Renal cortical epithelial cell (primary cell): ENCODE results near the gene MAD1L1. TPM values are rescaled to one million over a fixed set of nuclear protein-coding genes. Genes with fewer than 3 reads are reported as not detected.
"Not testable (repeated sequence)": the region's sequence is repeated elsewhere in the genome, so short reads cannot be mapped to it uniquely, and the experiment has no call there.

Experiments
- DNase-seq: peaks from one replicate; pipeline ENCODE4 v3.0.0-alpha.2; 2011; ENCODE audit warnings: low read depth
- total RNA-seq: library from RNA; depleted of rRNA; stranded (reverse); fragments of >200 nt; gene quantifications from 2 replicates; pipeline ENCODE4 v1.2.3, GENCODE V29; 2014

The MAD1L1 gene
- total RNA-seq, 1 donor from 2014 or later = 33.5 TPM

DNA sequence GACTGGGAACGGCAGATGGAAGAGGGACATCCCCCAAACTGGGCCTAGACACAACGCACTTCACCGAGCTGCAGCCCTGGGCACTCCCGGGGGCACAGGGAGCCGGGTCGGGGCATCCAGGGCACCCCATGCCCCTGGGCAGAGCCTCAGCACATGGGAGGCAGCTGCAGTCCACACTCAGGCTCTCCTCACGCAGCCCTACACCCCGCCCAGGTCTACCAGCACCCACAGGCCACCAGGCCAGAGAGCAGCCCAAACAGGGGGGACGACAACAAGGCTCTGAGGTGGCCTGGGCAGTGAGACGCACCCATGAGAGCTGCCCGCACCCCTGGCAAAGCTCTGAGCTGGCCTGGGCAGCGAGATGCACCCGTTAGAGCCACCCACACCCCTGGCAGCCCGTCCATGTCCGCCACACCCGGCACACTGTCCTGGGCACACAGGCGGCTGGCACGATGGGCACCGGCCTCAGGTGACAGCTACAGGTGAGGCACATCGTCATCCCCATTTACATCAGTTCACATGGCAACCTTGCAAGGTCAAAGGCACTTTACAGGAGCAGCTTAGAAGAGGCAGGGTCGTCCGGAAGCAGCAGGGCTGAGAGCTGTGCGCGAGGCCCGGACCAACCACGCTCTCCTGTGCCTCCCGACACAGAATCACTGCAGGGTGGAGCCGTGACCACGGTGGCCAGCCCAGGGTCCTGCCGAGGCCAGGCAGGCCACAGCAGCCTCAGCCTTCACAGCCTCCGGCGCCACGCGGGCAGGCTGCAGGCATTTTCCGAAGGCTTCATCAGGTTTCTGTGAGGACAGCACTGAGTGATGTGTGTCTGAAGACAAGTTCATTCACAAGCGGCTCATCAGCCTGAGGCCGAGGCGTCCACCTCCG lies 228.6 kb downstream of the MAD1L1 start:
- DNase-seq = no peak

DNA sequence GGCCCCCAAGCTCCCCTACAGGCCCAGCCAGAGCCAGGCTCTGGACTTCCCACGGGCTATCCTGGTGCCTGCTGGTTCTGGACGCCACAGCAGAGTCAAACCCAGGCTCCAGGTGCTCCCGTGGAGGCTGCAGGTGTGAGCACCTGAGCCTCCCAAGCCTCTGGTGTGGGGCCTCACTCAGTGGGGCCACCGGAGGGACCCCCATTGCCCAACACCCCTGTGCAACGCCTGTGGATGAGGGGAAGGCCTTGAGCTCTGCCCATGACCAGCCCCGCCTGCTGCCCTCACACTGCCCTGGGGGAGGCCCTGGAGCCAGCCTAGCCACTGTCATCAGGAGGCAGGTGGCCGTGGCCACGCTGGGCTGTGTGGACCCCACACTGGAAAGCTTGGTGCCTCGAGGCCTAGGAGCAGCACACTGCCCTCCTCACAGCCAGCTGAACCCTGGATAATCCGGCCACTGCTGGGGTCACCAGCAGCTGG lies 229.3 kb downstream of the MAD1L1 start:
- no peak for DNase-seq

DNA sequence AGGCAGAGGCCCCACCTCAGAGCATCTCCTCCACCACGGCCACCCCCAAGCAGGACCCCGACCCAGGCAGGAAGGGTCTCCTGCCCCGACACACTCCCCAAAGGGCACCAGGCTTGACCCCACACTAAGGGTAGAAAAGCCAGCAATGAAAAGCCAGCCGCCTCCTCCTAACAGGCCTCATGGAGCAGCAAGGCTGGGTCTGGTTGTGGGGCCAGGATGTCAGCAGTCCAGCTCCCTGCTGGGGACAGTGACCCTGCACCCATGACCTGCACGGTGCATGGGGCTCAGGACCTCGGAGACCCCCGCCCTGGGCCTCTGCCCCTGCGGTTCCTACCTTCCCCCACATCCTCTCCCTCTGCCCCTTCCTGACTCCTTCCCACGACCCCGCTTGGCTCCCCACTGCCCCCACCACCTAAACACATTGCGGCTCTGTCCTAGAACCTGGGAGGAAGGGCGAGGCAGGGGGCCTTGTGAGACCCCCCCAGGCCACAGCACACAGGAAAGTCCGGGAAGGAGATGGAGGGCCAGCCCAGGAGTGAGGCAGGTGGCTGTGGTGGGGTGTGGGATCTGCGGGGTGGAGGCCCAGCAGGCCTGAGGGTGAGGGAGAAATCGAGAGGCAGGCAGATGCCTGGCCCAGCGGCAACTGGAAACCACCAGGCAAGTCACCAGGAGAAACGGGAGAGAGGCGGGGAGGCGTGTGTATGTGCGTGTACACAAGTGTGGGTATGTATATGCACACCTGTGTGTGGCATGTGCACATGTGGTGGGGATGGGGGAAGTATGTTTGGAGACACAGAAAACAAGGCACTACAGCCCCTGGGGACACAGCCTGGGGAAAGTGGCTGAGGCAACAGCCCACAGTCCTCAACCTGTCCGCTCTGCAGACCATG lies 229.9 kb downstream of the MAD1L1 start:
- no peak for DNase-seq

DNA sequence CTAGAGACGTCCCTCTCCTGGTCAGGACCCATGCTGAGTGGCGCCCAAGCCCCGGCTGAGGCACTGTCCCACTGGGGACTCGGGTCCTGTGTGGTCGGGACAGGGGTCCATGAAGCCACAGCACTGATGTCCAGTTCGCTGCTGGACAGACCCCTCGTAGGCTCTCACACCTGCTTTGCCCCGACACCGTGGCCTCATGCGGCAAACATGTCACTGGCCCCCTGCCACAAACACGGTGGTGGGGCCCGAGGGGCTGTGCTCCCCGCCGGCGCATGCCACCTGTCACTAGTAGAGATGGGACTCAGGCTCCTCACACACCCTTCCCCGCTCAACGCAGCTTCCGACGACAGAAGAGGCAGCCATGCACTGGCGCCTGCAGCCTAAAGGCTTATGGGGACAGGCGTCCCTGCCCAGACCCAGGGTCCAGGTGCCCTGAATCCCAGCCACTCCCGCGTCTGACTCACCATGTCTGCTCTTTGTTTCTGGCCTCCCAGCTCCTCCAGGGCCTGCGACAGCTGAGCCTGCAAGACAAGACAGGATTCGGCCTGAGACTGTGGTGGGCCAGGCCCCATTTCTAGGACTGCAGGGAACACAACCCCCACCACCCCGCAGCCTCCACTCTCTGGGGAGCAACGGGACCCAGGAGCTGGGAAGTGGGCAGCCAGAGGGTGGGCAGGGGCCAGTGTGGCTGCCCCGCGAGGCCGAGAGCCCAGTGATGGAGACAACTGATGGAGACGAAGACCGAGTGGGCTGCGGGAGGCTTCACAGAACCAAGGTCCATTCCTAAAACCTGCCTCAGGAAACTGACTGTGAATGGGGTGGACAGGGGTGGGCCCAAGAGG lies 230.9 kb downstream of the MAD1L1 start:
- DNase-seq = no peak

DNA sequence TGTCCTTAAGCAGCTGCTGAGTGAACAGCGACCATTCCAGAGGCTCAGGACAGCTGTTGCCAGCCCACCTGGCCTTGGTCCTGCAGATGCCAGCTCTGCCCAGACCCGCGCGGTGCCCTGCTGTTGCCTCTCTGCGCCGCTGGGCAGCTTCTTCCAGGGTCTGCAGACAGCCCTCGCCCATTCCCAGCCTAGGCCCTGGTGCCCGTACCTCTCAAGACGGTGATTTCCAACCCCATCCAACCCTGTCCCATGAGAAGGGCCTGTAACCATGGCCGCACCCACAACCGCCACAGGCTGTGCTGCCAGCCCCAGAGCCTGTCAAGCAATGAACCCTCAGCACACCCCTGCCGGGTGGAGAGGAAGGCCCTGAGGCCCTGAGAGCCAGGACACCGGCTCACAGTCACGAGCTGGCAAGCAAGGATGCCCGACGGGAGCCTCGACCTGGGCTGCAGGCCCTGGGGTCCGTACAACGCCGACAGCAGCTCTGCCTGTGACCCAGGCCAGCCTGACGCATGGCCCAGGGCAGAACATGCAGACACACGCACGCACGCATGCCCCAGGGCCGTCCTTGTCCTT lies 231.9 kb downstream of the MAD1L1 start:
- DNase-seq = no peak

DNA sequence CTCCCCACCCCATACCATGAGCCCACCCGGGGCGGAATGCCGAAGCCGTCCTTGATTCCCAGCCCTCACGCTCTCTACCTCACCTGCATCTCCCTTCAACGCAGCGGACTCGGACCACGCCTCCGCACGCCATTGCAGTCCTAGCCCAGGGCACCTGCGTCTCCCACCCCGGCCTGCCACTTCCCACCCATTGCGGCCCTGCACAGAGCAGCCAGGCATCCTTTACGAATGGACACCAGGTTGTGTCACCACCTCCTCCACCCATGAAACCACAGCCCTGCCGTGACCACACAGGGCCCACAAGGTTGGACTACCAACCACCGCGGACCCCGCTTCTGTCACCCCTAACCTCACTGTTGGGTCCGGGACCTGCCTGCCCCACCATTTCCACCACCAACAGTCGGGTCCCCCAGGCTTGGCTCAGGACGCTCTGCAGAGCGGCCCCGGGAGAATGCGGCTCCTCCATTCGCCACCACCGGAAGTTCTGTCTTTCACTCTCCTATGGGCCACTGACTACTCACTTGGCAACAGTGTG lies 232.5 kb downstream of the MAD1L1 start:
- no peak for DNase-seq

DNA sequence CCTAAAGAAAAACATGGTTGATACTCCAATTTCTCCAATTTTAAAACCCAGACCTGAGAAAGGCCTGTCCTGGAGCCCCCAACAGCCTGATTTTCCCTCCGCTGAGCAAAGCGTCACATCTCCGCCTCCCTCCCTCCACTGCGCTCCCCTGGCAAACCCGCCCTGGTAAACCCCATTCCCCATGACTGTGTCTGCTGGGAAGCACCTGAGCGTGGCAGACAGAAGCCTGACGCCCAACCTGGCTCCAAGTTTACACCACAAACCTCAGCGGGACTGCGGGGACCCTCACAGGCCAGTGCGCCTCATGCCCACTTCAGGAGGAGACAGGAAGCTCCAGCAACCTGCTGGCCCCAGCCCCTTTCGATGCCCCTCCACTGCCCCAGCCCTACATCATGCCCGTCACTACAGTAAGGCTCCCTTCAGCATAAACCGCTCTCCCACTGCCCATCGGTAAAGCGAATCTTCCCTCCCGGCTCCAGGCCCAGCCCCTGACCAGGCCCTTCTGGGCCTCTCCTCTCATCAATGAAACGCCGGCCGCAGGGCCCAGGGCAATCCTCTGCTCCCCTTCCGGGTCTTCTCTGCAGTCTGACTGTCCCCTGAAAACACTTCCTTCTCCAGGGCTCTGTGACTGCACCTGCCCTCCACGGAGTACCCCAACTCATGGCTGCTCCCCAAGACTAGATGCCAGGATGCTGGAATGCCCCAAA lies 233.3 kb downstream of the MAD1L1 start:
- DNase-seq = no peak

DNA sequence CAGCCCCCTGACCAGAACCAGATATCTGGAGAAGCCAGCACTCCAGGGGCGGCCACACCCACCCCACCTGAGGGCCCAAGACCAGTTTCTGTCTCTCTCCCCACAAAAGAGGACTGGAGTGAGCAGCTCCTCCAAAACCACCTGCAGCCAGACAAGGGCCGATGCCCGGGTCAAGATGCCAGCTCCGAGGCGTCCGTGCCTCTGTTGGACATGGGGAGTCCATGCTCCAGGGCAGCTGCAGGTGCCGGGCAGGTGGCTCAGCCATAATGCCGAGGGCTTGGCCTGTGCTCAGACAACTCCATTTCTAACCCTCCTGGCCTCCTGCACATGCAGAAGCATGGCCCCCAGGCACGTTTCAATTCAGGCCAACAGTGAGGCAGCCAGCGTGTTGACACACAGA lies 234.6 kb downstream of the MAD1L1 start:
- no peak for DNase-seq

DNA sequence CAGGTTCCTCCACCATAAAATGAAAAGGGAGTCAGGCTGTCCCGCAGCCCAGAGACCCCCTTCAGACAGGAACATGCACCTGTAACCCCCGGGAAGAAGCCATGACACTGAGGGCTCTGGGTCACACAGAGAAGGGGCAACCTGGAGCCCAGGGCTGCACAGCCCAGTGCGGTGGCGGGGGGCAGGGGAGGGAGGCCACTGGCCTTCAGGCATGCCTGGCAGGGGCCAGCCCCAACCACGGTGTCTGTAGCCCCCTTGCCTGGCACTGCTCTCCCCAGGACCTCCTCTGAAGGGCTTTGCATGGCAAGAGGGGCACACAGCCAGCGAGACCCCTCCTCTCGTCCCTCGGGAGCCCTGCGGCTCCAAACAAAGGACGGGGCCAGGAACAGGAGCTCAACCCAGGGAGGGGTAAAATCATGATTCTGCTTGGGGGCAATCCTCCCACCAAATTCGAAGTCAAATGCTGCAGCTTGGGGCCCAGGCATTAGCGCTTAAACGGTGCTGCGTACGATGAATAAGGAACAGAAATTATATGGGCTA lies 235.1 kb downstream of the MAD1L1 start:
- DNase-seq = no peak

DNA sequence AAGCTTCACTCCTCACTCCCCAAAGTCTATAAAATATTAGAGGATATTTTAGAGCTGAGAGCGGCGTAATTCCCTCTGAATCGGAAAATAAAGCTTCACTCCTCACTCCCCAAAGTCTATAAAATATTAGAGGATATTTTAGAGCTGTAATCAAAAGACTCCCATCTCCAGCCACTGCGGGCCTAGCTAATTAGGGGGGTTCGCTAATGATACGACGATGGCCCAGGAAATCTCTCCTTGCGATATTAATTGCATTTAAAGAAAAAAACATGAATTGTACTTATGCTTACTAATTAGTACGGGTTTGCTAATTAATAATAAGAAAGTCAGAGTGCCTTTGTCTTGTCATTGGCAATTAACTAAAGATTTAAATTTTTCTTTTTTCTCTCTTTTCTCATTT lies 235.9 kb downstream of the MAD1L1 start:
- no peak for DNase-seq

DNA sequence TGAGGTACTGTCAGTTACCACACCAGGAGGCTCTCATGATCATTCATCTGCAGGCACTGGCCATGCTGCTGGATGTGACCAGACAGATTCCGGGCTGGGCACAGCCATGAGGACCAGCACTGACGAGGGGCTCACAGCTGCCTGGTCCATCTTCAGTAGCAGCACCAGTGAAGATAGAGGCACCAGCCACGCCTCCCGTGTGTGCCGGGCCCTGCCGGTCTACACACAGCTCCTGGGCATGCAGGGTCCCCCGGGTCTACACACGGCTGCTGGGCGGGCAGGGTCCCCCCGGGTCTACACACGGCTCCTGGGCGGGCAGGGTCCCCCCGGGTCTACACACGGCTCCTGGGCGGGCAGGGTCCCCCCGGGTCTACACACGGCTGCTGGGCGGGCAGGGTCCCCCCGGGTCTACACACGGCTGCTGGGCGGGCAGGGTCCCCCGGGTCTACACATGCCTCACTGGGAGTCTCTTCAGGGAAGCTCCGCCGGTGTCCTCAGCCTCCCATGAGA lies 236.8 kb downstream of the MAD1L1 start:
- DNase-seq = not testable (repeated sequence)

DNA sequence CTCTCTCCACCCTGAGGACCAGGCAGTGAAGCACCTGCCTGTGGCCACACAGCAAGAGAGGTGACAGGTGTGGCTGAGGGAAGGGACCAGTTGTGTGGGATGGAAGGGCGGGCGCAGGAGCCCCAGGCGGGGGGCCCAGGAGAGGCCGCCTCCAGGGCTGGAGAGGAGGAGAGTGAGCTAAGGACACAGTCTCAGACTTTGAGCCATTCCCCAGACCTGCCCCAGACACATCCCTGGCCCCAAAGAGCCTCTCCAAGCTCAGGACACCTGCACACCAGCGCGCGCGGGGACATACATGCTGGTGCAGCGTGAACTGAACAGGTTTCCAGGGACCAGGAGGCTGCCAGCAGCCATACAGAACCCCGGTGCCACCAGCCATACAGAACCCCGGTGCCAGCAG lies 237.3 kb downstream of the MAD1L1 start:
- DNase-seq = no peak

DNA sequence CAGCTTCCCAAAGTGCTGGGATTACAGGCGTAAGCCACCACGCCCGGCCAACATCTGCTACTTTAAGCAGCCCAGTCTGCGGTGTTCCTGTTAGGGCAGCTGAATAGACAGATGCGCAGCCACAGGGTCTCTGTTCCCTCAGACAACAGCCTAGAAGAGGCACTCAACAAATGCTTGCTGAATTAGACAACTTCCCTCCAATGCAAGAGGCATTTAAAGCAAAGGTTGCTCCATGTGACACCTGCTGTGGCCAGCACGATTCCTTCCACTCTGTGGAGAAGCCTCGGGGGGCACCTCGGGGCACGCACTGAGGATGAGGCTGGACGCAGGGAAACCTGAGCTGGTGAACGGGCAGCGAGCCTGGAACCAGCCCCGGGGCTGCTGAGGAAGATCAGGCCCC lies 237.8 kb downstream of the MAD1L1 start:
- DNase-seq = no peak

DNA sequence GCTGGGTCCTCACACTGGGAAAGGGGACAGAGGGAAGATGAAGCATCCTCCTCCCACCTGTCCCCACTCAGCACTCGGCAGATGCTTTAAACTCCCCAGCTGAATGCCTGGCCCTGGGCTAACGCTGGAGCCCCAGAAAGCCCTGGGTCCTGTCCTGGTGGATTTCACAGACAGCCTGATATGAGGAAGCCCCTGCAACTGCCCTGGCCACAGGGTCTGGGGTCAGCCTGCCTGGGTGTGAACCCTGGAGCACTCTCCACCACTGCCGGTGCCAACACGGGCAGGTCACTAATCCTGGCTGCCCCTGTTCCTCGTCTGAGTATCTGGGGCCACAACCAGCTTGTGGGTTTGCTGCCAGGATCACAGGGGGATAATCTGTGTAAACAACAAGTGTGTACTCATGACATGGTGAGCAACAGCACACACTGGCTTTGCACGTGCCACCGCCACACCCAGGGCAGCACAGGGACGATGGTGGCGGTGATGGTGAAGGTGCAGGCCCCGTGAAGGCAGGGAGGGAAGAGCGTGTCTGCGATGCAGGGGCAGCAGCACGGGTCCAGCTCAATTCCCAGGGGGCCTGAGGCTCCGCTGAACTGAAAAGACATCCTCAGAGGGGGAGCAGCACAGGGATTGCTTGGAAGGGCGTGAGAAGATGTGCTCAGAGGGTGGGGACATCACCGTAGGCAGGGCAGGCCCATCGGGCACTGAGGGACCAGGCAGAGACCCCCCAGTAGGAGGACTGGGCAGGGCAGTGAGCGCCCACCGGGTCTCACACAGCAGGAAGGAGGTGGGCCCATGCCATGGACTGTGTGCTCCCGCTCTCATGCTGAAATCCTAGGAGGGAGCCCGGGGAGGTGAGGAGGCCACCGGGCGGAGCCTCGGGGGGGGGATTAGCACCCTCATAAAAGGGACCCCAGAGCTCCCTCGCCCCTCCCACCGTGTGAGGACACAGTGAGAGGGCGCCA lies 238.7 kb downstream of the MAD1L1 start:
- no peak for DNase-seq

DNA sequence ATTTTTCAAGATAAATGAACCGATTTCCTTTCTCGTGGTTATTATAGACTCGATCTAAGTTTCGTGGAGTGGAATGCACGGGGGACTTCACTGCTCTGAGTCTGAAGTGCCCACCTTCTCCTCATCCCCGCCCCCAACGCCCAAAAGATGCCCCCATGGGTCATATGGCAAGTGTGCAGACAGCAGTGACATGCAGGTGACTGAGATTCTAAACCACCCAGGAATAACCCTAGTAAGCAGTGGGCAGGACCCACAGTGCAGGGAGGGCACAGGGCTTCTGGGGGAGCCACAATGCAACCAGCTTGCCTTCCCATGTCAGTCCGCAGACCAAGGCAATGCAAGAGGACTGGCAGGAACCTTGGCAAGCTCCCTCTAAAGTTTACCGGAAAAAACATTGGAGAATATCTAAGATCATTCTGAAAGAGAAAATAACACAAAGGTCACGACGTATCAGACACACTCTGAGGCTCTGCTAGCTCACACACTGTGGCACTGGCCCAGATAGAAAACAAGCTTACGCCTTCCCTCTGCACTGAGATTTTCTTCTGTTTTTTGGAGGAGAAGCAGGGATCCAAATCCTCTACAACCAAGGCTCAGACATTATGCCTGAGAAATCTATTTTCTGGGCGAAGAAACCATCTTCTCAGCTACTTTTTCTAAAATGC lies 239.6 kb downstream of the MAD1L1 start:
- DNase-seq = no peak

DNA sequence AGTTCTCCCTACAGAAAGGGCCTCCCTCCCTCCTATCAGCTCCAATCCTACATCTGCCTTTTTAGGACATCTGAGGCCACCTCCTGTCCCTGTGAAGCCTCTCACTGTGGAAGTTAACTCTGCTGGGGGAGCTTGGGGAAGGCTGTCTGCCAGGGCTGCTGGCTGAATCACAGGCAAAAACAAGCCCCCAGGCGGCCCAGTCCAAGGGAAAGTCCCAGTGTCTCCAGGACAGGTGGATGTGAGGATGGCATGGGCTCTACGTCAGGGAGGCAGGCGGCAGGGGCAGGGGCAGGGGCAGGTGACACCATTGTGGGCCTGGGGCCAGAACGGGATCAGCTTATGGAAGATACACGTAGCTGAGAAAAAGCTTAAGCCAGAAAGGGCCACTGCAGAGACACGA lies 240.2 kb downstream of the MAD1L1 start:
- DNase-seq = no peak

DNA sequence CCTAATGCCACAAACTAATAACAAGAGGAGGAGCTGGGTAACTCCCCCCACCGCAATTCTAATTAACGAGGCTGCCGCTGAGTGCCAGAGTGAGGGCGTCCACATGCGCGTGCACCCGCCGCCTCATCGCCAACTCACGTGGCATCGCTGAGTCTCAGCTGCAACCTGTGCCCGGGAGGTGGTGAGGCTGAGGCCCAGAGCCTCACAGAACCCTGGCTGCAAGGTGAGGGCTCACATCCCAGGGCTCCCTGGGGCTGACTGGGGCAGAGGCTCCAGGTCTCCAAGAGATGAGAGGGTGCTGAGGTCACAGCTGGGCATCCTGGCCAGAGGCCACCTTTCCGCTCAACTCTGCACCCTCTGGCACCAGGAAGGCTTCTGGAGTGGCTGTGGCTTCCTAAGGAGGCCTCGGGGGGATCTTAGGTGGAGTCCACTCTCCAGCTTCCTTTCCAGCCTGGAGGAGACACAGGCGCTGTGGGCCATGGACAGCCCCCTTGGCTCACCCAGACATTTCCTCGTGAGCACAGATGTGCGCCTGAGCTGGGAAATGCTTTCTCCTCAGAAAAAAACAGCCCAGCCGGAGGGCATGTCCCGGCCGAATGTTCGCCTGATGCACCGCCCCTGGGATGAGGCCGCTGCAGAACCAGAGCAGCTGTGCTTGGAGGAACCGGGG lies 242.6 kb downstream of the MAD1L1 start:
- no peak for DNase-seq
